ENCODE measurements around the gene TAF9B.
"Not testable (repeated sequence)": the region's sequence is repeated elsewhere in the genome, so short reads cannot be mapped to it uniquely, and the experiment has no call there.

Gene TAF9B

GRCh38 chrX:78118628-78119027 is 20.8 kb downstream of the TAF9B start:
- DNase-seq (ENCODE audit: extremely low spot score, insufficient read length, low read depth) (no peak), FAIRE-seq (no peak)

DNA sequence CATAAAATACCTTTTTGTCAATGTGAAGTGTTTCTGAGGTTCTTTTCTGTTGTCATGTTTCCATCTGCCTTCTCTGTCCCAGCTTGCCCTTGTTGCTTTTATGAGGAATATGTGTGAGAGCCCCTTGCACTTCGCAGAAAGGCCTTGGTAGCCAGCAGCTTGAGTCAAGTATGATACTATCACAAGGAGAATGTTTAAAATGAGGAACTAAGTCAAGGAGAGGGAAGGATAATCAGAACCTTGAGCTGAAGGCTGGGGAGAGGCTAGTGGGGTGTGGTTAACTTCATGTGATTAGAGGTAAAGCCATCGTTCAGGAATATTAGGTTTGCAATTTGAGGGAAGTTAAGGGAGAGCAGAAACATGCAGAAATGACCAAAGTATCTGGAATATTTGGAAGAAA is 22.7 kb downstream of the TAF9B start:
- DNase-seq (ENCODE audit: extremely low spot score, insufficient read length, low read depth) (no peak), FAIRE-seq (no peak)

DNA sequence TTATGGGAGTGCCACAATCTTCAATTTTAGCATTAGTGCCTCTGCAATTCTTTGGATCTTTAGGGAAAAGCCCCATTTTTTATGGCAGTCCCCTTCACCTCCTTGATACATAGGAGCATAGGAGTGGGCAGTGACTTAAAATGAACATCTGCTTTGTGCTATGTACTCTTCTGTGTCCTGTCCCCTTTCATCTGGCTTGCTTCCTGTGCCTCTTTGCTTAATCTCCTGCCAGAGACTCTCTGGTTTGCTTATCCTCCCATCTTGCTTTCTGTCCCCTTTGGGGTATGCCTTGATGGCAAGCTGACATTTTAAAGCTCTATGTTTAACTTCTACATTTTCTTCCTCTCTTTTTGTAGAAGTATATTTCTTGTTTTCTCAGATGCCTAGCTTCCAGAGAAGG is 23.1 kb downstream of the TAF9B start:
- DNase-seq (ENCODE audit: extremely low spot score, insufficient read length, low read depth) (no peak), FAIRE-seq (no peak)

DNA sequence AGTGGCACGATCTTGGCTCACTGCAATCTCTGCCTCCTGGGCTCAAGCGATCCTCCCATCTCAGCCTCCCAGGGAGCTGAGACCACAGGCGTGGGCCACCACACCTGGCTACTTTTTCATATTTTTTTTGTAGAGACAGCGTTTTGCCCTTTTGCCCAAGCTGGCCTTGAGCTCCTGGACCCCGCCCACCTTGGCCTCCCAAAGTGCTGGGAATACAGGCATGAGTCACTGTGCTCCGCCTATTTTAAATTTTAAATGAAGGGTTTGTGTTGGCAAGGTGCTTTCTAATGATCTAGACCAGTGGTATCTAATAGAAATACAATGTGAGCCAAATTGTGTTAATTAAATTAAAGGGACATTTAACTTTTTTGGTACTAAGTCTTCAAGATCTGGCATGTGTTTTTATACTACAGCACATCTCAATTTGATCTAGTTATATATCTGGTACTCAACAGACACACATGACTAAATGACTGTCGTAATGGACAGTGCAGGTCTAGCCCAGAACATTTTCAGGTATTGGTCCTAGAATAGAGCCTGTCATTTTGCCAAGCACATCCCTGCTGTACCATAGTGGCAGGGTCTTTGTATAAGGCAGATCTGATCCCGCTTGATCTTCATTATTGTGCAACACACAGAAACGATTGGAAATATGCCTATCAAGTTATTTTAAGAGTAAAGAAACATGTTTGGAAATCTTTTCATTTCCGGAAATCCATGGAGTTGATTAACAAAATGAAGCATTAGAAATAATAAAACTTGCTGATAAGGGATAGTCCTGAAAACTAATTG is 28.1 kb downstream of the TAF9B start:
- DNase-seq (ENCODE audit: extremely low spot score, insufficient read length, low read depth) (no peak), FAIRE-seq (no peak)

DNA sequence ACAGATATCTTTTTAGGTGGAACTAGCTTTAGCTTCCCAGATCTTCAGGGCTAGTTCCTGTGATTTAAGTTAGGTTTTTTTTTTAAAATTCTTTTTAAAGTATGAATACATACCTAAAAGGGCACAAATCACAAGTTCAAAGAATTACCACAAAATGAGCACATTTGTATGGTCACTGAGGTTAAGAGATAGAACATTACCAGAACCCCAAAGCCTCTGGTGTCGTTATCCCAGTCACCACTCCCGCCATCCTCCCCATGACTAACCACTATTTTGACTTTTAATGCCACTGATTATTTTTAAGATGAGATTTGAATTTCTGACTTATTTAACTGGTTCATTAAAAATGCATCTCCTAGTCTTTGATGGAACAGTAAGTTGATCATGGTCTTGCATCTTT is 30.0 kb downstream of the TAF9B start:
- FAIRE-seq, result no peak
- DNase-seq (ENCODE audit: extremely low spot score, insufficient read length, low read depth), result no peak

DNA sequence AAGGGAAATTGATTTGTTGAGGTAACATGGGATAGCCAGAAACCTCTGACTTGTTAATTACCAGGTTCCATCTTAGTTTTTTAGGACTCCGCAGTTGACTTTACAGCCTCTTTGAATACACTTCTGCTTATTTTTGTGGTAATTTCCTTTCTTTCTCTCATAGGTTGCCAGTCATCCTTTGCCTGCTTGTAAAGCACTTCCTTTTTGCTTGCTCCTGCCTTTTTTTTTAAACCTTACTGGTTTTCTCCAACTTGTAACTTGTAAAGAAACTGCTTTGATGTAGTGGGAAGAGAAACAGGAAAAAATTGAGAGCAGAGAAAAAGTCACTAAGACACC is 32.8 kb downstream of the TAF9B start:
- no peak for FAIRE-seq
- DNase-seq (ENCODE audit: extremely low spot score, insufficient read length, low read depth), result no peak

GRCh38 chrX:78105944-78106650 is 33.4 kb downstream of the TAF9B start:
- FAIRE-seq (no peak), DNase-seq (ENCODE audit: extremely low spot score, insufficient read length, low read depth) (no peak)

- no peak for DNase-seq (ENCODE audit: extremely low spot score, insufficient read length, low read depth)
- FAIRE-seq, result peak; percentile 64
These were observed 34.8 kb downstream of the TAF9B start for GRCh38 chrX:78104447-78105176.

DNA sequence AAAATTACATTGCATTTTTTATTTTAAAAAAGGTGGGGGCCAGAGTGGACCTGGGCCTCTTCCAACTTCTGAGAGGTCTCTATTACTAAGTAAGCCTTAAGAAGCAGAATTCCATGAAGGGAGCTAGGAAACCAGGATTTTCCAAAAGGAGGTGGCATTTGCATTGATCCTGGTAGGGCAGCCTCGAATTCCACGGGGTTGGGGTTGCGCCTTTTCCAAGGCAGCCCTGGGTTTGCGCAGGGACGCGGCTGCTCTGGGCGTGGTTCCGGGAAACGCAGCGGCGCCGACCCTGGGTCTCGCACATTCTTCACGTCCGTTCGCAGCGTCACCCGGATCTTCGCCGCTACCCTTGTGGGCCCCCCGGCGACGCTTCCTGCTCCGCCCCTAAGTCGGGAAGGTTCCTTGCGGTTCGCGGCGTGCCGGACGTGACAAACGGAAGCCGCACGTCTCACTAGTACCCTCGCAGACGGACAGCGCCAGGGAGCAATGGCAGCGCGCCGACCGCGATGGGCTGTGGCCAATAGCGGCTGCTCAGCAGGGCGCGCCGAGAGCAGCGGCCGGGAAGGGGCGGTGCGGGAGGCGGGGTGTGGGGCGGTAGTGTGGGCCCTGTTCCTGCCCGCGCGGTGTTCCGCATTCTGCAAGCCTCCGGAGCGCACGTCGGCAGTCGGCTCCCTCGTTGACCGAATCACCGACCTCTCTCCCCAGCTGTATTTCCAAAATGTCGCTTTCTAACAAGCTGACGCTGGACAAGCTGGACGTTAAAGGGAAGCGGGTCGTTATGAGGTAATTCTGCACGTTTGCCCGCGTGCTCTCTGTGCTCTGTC is 35.6 kb downstream of the TAF9B start, which contains the start of gene PGK1:
PGK1 (plus strand) TSS at position 626 of the 824 bp plus-strand sequence; CDS start at position 719, 93 bp downstream.
- peak; percentile 96 for FAIRE-seq

GRCh38 chrX:78103001-78103622 is 36.3 kb downstream of the TAF9B start:
- FAIRE-seq (no peak), DNase-seq (ENCODE audit: extremely low spot score, insufficient read length, low read depth) (no peak)

More for the DNA sequence above, 35.6 kb downstream of the TAF9B start, which contains the start of gene PGK1:
- DNase-seq (ENCODE audit: extremely low spot score, insufficient read length, low read depth), result peak; percentile 67

DNA sequence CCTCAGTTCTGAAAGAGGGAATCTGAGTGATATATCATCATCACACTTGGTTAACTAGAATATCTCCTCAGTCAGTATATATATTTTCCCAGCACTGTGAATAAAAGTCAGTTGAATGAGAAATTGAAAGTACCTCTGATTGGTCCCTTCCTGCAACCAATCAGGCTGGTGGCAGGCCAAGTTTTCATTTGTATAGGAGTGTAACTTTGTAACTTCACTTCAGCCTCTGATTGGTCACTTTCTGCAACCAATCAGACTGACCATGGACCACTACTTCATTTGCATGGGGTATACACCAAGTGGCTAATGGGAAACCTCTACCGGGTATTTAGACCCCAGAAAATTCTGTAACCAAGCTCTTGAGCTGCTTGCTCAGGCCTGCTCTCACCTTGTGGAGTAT is 37.4 kb downstream of the TAF9B start:
- no peak for FAIRE-seq
- DNase-seq (ENCODE audit: extremely low spot score, insufficient read length, low read depth), result no peak

DNA sequence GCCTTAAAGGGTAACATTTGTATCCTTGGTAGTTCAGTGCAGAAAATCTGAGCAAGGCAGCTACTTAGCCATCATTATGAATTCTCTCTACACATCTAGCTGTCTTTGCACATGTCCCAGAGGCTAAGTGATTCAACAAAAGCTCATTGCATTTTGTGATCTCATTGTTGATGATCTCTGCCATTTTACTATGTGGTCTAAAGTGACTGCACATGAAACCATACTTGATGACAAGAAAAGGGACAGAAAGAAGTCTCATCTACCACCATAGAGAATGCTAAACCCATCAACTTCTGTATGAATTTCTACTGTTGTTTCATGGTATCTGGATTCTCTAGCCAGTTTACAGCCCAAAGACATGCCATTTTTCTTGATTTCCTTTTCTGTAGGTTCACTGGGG is 41.3 kb downstream of the TAF9B start:
- no peak for FAIRE-seq

DNA sequence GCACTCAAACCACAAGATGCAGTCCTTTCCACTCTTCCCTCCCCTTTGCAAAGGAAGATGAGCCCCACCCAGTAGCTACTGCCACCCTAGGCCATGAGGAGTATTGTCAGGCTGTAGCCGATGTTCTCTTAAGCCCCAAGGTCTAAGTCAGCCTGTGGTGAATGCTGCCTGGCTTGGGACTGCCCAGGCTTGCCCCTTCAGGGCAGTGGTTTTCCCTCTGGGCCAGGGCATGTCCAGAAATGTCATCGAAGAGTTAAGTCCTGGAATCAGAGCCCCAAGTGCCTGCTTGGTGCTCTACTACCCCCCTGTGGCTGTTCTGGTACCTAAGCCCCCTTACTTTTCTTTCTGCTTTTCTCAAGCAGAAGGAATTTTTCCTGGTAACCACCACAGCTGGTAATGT is 47.2 kb downstream of the TAF9B start:
- DNase-seq (ENCODE audit: extremely low spot score, insufficient read length, low read depth), result no peak

More for the DNA sequence above, 41.3 kb downstream of the TAF9B start:
- no peak for DNase-seq (ENCODE audit: extremely low spot score, insufficient read length, low read depth)

DNA sequence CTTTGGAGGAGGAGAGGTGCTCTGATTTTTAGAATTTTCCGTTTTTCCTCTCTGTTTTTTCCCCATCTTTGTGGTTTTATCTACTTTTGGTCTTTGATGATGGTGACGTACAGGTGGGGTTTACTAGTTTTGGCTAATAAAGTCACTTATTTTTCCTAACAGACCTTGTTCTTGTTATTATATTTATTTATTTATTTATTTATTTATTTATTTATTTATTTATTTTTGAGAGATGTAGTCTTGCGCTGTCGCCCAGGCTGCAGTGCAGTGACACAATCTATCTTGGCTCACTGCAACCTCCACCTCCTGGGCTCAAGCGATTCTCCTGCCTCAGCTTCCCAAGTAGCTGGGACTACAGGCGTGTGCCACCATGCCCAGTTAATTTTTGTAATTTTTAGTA is 58.0 kb downstream of the TAF9B start:
- FAIRE-seq; DNase-seq (ENCODE audit: extremely low spot score, insufficient read length, low read depth): not testable (repeated sequence)

More for the DNA sequence above, 47.2 kb downstream of the TAF9B start:
- peak; percentile 67 for FAIRE-seq

Data from GM18507 (cell line).